Stimulated activated CD4-positive, alpha-beta T cell treated with anti-CD3 and anti-CD28 coated beads, Interleukin-1b, Interleukin-23, amount 100 ng/mL, for 1 hour (primary cell): ENCODE measurements around the gene TRPC3.

ENCODE experiments used
- DNase-seq, 2 donors: peaks; one replicate each; pipeline ENCODE4 v3.0.0-alpha.2; 2020; ENCODE audit warnings: low read depth in 2 of 2

TRPC3 gene

DNA sequence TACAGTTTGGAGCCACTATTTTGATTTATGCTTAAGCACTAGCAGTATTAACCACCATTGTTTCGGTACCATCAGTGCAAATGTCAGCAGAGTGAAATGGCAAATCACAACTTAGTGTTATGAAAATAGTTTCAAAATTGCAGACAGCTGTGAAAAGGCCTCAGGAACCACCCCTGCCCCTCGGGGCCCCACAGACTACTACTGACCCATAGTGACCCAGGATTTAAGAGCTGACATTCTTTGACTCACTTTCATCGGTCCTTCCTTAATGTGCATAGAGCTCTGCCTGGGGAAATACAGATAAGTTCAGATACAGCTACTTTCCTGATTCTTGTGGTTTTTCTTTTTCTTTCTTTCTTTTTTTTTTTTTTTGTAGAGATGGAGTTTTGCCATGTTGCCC is 78.3 kb downstream of the TRPC3 start:
- DNase-seq = no peak

DNA sequence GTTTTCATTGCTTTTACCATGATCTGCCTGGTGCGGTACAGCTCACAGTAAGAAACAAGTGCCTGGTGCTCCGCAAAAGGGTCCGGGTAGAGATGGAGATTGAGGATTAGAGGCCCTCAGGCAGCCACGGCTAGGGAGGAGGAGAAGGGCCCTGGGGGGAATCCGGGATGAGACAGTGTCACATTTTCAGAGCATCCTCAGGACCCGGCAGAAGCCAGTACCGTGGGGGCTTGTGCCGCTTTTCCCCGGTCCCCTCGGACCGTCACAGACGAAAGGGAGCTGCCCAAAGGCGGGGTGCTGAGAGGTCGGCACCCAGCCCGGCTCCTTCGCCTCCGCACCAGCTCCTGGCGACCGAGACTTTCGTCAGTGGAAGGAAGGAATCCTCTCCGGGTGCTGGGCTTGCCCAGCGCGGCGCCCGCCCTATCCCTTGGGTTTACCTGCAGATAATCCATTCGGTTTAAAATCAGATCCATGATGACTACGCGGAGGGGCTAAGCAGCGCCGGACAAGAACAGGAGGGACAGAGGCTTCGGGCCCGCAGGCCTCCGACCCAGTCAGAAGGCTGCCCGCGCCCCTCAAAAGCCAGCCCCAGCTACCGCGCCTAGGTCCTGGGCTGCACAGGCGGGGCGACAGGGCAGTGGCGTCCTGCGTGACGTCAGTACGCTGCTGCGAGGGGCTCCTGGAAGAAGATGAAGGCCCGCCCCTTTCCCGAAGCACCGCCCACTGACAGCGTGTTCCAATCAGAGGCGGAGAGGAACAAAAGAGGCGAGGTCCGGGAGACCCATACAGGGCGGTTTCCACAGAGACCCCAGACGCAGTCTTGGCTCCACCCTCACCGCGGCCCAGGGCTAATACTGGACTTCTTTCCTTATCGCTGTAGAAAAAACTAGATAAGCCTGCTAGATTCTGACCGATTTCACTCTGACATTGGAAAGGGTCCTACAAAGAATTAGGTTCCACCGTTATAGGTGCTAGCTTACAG is 81.7 kb downstream of the TRPC3 start, which contains the start of gene BBS7:
Gene BBS7, minus strand, starts transcription at position 634 of the 982 bp plus-strand sequence. Its CDS starts 161 bp downstream, at position 473.
- peak; percentile 83 to 95 for DNase-seq

DNA sequence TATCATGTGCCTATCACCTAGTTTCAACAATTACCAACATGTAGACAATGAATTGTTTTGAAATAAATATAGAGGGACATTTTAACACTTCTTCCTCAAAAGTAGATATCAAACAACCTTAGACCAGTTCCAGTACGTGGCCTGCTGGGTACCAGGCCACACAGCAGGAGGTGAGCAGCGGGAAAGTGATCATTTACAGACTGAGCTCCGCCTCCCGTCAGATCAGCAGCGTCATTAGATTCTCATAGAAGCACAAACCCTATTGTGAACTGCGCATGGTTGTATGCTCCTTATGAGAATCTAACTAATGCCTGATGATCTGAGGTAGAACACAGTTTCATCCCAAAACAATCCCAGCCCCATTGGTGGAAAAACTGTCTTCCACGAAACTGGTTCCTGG is 88.1 kb downstream of the TRPC3 start:
- no peak for DNase-seq

DNA sequence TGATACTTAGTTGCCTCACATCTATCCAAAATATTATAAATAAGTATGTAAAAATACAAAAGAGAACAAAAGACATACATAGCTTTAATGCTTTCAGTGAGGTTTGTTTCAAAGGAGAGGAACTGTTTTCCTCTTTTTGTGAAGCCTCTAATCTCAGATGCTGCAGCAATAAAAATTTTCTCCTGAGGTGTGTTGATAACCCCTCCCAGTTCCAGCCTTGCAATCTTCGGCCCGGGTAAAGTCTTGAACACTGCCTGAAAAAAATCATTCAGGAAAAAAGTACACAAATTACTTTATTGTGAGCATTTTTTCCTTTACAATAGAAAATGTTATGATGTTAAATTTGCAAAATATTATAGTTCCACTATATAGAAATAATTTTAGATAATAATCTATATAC is 90.4 kb downstream of the TRPC3 start:
- no peak for DNase-seq

DNA sequence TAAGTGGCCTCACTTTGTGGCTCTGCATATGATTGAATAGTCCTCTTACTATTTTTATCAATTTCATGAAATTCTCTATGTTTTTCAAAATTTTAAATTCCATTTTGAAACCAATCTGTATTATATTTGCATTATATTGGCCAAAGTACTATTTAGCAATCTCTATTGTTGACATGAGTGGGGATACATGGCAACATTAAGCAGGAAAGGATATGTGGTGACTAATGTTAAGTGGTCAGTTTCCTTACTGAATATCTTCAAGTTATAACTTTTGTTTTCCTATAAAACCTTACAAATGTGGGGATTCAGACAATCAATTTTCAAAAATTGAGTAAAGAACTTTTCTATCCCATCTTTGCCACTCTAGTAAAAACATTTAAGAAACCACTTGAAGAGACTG is 91.7 kb downstream of the TRPC3 start:
- no peak for DNase-seq

DNA sequence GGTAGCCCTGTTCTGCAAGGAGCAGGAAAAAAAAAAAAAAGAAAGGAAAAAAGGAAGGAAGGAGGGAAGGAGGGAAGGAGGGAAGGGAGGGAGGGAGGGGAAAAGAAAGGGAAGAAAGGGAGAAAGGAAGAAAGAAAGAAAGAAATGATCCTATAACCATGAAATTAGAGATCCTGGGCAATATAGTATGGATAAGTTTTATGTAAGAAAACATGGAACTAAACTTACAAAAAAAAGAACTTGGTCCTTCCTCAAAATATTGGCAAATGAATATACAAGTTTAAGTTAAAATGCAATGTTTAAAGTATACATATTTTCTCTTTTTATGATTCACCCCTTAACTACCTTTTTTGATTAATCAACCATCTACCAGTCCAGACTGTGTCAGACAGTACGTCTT is 100.5 kb downstream of the TRPC3 start:
- DNase-seq = no peak

DNA sequence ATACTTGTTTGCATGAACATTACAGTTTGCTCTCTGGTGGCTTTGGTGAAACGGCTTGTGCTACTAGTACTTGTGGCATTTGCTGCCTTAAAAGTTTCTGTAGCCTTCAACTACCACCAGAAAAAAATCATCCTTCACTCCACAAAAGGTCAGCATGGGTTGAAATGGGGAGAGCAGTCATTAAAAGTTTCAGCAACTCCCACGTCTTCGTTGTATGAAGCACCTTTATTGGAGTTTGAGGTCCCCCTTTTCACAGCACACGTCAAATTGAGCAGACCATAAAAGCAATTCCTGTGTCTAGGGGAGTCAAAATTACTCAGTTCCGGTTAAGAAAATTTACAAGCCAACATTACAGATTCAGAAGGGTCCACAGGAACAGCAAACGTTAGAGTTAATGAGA is 105.2 kb downstream of the TRPC3 start:
- no peak for DNase-seq

DNA sequence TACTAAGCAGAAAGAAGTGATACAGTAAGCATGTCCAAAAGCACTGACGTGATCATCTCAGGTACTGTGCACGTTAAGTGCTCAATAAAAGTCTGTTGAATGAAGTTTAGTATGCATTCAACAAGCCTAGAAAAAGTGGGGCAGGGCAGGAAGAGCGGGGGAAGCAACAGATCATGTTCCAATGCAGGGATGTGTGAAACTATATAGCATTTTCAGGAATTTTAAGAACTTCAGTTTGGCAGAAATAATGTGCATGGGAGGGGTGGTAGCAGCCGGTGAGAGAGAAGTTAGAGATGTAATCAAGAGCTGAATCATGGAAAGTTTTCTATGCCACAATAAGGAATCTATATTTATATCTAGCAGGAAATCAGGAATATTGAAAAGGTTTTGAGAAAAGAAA is 109.0 kb downstream of the TRPC3 start:
- DNase-seq = no peak

DNA sequence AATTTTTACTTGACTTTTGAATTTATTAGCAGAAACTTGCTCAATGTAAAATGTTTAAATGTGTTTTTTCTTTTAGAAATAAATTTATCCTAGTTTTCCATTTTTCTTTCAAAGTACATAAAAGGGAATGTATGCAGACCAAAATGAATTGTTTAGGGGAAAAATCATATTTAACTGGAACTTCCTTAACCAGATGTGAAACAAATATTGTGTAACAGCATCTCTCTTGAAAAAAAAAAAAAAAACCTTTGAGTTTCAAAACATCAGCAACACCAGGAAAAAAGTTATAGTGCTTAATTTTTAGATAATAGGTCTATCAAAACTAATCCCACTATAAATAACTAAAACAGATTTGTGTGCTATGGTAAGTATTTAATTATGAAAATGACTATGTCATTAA is 113.7 kb downstream of the TRPC3 start:
- DNase-seq = no peak

DNA sequence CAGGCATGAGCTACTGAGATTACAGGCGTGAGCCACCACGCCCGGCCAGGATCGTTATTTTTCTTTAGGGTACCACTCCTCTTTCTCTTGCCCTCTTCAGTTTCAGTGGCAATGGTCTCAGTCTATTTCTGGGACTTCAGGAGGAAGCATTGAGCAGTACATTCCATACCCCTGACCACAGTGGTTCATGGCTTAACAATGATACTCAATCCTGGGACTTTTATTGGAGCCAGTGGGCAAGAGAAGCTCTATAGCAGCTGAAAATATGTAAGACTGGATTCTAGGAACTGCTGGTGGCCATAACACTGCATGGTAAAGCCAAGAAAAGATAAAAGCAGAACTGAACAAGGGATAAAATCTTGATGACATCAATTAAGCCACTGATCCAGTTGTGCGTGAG is 122.3 kb downstream of the TRPC3 start:
- no peak for DNase-seq
